H1 (cell line): ENCODE results near the gene GALNT6. TPM values are rescaled to one million over a fixed set of nuclear protein-coding genes. Genes with fewer than 3 reads are reported as not detected.

ENCODE experiments used
- CTCF ChIA-PET: fragments of 300-600 bp; sonication (Branson Sonifier 250); formaldehyde crosslinking; loops from one replicate; lab custom pipeline; 2021; ENCODE audit not compliant: partially characterized antibody; lab: Charles Lee
- POLR2A ChIA-PET: fragments of 300-600 bp; sonication (Branson Sonifier 250); formaldehyde crosslinking; loops from one replicate; lab custom pipeline; 2021; ENCODE audit warnings: inconsistent platforms; ENCODE audit not compliant: partially characterized antibody; lab: Charles Lee
- DNase-seq, 2 experiments: peaks; one replicate each; pipeline versions ENCODE4 v3.0.0 to v3.0.0-alpha.2; 2010 to 2022; ENCODE audit warnings: low spot score in 2 of 2, low read depth in 1 of 2, mixed read lengths in 1 of 2
- FAIRE-seq: peaks from 2 replicates; lab custom pipeline; 2011; peaks lifted over from hg19 to GRCh38; lab: Jason Lieb, UNC
- H2AFZ ChIP-seq: 2 replicates; pipeline ENCODE4 v1.8.1; 2012; ENCODE audit warnings: low read length, inconsistent platforms
- H2AK5ac ChIP-seq: 2 replicates; pipeline ENCODE4 v1.6.1; 2013; ENCODE audit warnings: low read depth, low read length
- H2BK120ac ChIP-seq: replicated peaks from 2 replicates; pipeline ENCODE3; 2013; ENCODE audit warnings: low read depth, low read length, inconsistent platforms
- H2BK12ac ChIP-seq: 2 replicates; pipeline ENCODE4 v1.6.1; 2013; ENCODE audit warnings: low read depth, low read length
- H2BK15ac ChIP-seq: 2 replicates; pipeline ENCODE4 v1.6.1; 2013; ENCODE audit warnings: low read length
- H2BK20ac ChIP-seq: 2 replicates; pipeline ENCODE4 v1.6.1; 2013; ENCODE audit warnings: low read length
- H2BK5ac ChIP-seq: 2 replicates; pipeline ENCODE4 v1.6.1; 2013; ENCODE audit warnings: low read depth, low read length
- H3K14ac ChIP-seq: 2 replicates; pipeline ENCODE4 v1.6.1; 2013; ENCODE audit warnings: inconsistent platforms; ENCODE audit not compliant: insufficient read length
- H3K18ac ChIP-seq: 2 replicates; pipeline ENCODE4 v1.6.1; 2013; ENCODE audit warnings: low read length; ENCODE audit errors: extremely low read depth
- H3K23ac ChIP-seq: 2 replicates; pipeline ENCODE4 v1.6.1; 2013; ENCODE audit warnings: inconsistent platforms; ENCODE audit not compliant: insufficient read length
- H3K23me2 ChIP-seq: 2 replicates; pipeline ENCODE4 v1.6.1; 2013; ENCODE audit warnings: low read depth, low read length
- H3K27ac ChIP-seq: 2 replicates; pipeline ENCODE4 v1.6.1; 2011; ENCODE audit warnings: low read depth, low read length, inconsistent platforms
- H3K27me3 ChIP-seq, 4 experiments: replicated peaks in 1 of 4; 1 replicate in 1 of 4; 2 replicates in 3 of 4; pipeline versions ENCODE4 v1.6.1 to v1.8.1; 2011 to 2013; ENCODE audit warnings: low read length in 3 of 4, mild to moderate bottlenecking in 3 of 4, inconsistent platforms in 2 of 4, mixed read lengths in 2 of 4, moderate library complexity in 1 of 4; ENCODE audit not compliant: control insufficient read depth in 3 of 4, insufficient read depth in 3 of 4; ENCODE audit errors: extremely low read depth in 1 of 4
- H3K36me3 ChIP-seq, 4 experiments: 2 replicates each; pipeline versions ENCODE4 v1.6.1 to v1.8.1; 2011 to 2013; ENCODE audit warnings: mild to moderate bottlenecking in 4 of 4, low read length in 3 of 4, moderate library complexity in 2 of 4, control low read depth in 1 of 4, inconsistent platforms in 1 of 4; ENCODE audit not compliant: insufficient read depth in 4 of 4, control insufficient read depth in 2 of 4
- H3K4ac ChIP-seq: replicated peaks from 2 replicates; pipeline ENCODE3; 2013; ENCODE audit warnings: low read length, low read depth, mixed read lengths, inconsistent platforms; ENCODE audit not compliant: insufficient read length
- H3K4me1 ChIP-seq, 4 experiments: replicated peaks in 1 of 4; 1 replicate in 1 of 4; 2 replicates in 3 of 4; pipeline versions ENCODE4 v1.6.1 to v1.8.1; 2011 to 2013; ENCODE audit warnings: low read length in 3 of 4, inconsistent platforms in 2 of 4, mixed read lengths in 1 of 4; ENCODE audit not compliant: insufficient read depth in 4 of 4, control insufficient read depth in 3 of 4
- H3K4me2 ChIP-seq, 2 experiments: 2 replicates each; pipeline versions ENCODE4 v1.6.1 to v1.8.1; 2011 to 2013; ENCODE audit warnings: low read depth in 2 of 2, low read length in 2 of 2, control low read depth in 1 of 2, inconsistent platforms in 1 of 2, mild to moderate bottlenecking in 1 of 2; ENCODE audit not compliant: insufficient read depth in 1 of 2
- H3K4me3 ChIP-seq, 4 experiments: fragments of 200-600, 300-600 bp in 1 of 4; sonication (generic), shearing (Covaris generic), sonication (Bioruptor Twin) in 1 of 4; 2 replicates each; pipeline versions ENCODE4 v1.5.1 to v1.8.1; 2011 to 2016; ENCODE audit warnings: low read length in 4 of 4, low read depth in 3 of 4, control low read depth in 2 of 4, inconsistent platforms in 2 of 4, mild to moderate bottlenecking in 2 of 4, mixed read lengths in 1 of 4, moderate library complexity in 1 of 4; ENCODE audit not compliant: insufficient read depth in 2 of 4; ENCODE audit errors: extremely low read depth in 1 of 4
- H3K56ac ChIP-seq: replicated peaks from 2 replicates; pipeline ENCODE3; 2013; ENCODE audit warnings: low read depth, mild to moderate bottlenecking, mixed read lengths, low read length, inconsistent platforms; ENCODE audit not compliant: insufficient read length
- H3K79me1 ChIP-seq: 2 replicates; pipeline ENCODE4 v1.6.1; 2013; ENCODE audit warnings: low read depth, low read length, control low read depth
- H3K79me2 ChIP-seq, 2 experiments: 2 replicates each; pipeline versions ENCODE4 v1.6.1 to v1.8.1; 2012 to 2013; ENCODE audit warnings: low read length in 2 of 2, mild to moderate bottlenecking in 2 of 2, inconsistent platforms in 1 of 2; ENCODE audit not compliant: insufficient read depth in 2 of 2, control insufficient read depth in 1 of 2
- H3K9ac ChIP-seq, 4 experiments: replicated peaks in 1 of 4; 1 replicate in 1 of 4; 2 replicates in 3 of 4; pipeline versions ENCODE4 v1.6.1 to v1.8.1; 2011 to 2013; ENCODE audit warnings: low read depth in 3 of 4, low read length in 3 of 4, control low read depth in 2 of 4, mild to moderate bottlenecking in 2 of 4, moderate library complexity in 2 of 4, inconsistent platforms in 1 of 4; ENCODE audit errors: extremely low read depth in 1 of 4
- H3K9me3 ChIP-seq, 2 experiments: 2 replicates each; pipeline versions ENCODE4 v1.6.1 to v1.8.1; 2012 to 2013; ENCODE audit warnings: mild to moderate bottlenecking in 2 of 2, moderate library complexity in 2 of 2, control low read depth in 1 of 2, inconsistent platforms in 1 of 2, low read depth in 1 of 2, low read length in 1 of 2, mixed read lengths in 1 of 2; ENCODE audit not compliant: insufficient read depth in 2 of 2
- H4K20me1 ChIP-seq, 2 experiments: replicated peaks in 1 of 2; 2 replicates each; pipeline versions ENCODE3 to v1.8.1; 2011 to 2013; ENCODE audit warnings: inconsistent platforms in 2 of 2, low read length in 2 of 2, mild to moderate bottlenecking in 1 of 2; ENCODE audit not compliant: insufficient read depth in 2 of 2, control insufficient read depth in 1 of 2
- H4K5ac ChIP-seq: 2 replicates; pipeline ENCODE4 v1.6.1; 2013; ENCODE audit warnings: low read length, low read depth, mixed read lengths, inconsistent platforms; ENCODE audit not compliant: insufficient read length
- H4K8ac ChIP-seq: 2 replicates; pipeline ENCODE4 v1.8.0; 2013; ENCODE audit warnings: mild to moderate bottlenecking, moderate library complexity, low read length, inconsistent platforms; ENCODE audit not compliant: insufficient read depth; ENCODE audit errors: extremely low read depth
- H4K91ac ChIP-seq: replicated peaks from 2 replicates; pipeline ENCODE3; 2013; ENCODE audit warnings: low read length, mixed read lengths, inconsistent platforms; ENCODE audit not compliant: insufficient read length
- WGBS, 2 experiments: shearing (Covaris generic) in 1 of 2; methylation state at CpG; one replicate each; pipeline versions ENCODE4 v1.1.6 to v1.1.7; 2013 to 2015; ENCODE audit warnings: low lambda C conversion rate in 2 of 2, mixed read lengths in 2 of 2, inconsistent platforms in 1 of 2, low coverage in 1 of 2, missing lambda C conversion rate in 1 of 2; ENCODE audit not compliant: insufficient replicate concordance in 2 of 2, insufficient coverage in 1 of 2, insufficient read length in 1 of 2; ENCODE audit errors: extremely low coverage in 1 of 2, missing lambda C conversion rate in 1 of 2; 5-methylcytosine and 5-hydroxymethylcytosine counted together
- polyA plus RNA-seq, 7 experiments: library from polyadenylated mRNA; depleted of rRNA in 3 of 7; stranded (reverse) in 5 of 7; unstranded in 2 of 7; fragments of >200 nt in 5 of 7; fragments of 200-250 nt in 2 of 7; gene quantifications; 1 replicate in 5 of 7; 2 replicates in 1 of 7; 4 replicates in 1 of 7; pipeline versions ENCODE4 v1.2.1 to v1.2.3, GENCODE V29; 2011 to 2013; ENCODE audit warnings: missing spikeins in 2 of 7, mixed read lengths in 2 of 7
- total RNA-seq: library from RNA; stranded (reverse); fragmentation: NEBNext Ultra II Directional; extraction: Animal tissue kit (Norgen Biotek cat#: 25700); gene quantifications from 2 replicates; pipeline ENCODE4 v1.2.1, GENCODE V29; 2021

The GALNT6 gene
- total and polyA plus RNA-seq, 2 of the 8 experiments (the other 6 are each of a cell fraction or from before 2014, with no cell fraction given): 5.8 to 10.7 TPM

DNA sequence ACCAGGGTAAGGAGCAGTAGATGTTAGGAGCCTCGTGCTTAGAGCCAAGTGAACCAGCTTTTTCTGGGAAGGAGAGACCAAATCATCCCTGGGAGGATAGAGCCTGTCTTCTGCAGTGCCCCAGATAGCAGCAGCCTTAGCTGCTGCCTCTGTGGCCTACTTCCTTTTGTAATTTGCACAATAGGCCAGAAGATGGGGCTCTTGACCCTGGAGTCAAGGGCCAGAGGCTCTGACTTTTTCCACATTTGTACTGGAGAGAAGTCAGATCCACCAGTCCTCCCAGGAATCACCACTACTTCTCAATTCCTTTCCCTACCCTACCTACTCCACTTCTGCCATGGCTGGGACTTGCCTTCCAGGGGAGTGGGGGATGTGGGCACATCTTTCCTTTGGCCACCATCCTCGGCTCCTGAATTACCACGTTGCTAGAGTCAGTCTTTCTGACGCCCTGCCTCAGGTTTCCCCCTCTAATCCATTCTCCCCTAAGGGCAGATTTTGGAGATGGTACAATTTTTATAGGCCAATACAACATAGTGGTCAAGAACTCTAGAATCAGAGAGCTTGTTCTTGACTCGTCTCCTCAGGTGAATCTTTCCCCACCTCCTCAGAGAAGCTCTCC, 30.2 kb upstream of the GALNT6 start:
- Histone ChIP-seq H2AK5ac (no peak overlapping the region), H3K36me3 (no peaks in the 10 kb centered on the region), H2BK12ac (no peak overlapping the region), H3K4me1 (peaks cover 0 to 16% (median 7%) of the 10 kb centered on the region in 4 experiments; a peak in 4 of 7 replicates), H2AFZ (no peak overlapping the region), H2BK20ac (no peak overlapping the region), H2BK15ac (no peak overlapping the region), H3K4ac (no peak overlapping the region), H3K18ac (no peak overlapping the region), H3K27me3 (no peaks in the 10 kb centered on the region), H4K8ac (no peak overlapping the region), H3K79me2 (no peaks in the 10 kb centered on the region), H3K4me3 (no peak overlapping the region), H4K5ac (no peak overlapping the region), H3K14ac (no peak overlapping the region), H4K20me1 (peaks cover 0 to 1% of the 10 kb centered on the region in 2 experiments), H3K9ac (no peak overlapping the region), H2BK120ac (no peak overlapping the region), H3K4me2 (no peak overlapping the region), H3K23me2 (peaks cover 3% of the 10 kb centered on the region; the same call in 1 of the 2 replicates), H4K91ac (no peak overlapping the region), H3K56ac (no peak overlapping the region), H3K79me1 (no peaks in the 10 kb centered on the region), H2BK5ac (no peak overlapping the region), H3K23ac (no peak overlapping the region), H3K27ac (no peak overlapping the region), H3K9me3 (no peaks in the 10 kb centered on the region)
- DNase-seq (peak; percentile 15 to 68), FAIRE-seq (peak; percentile 88)
- 63% methylated on average over 5 of the region's 5 CpGs; no CpG with 5 or more reads in 1 of the 2 experiments for WGBS, 2 experiments
- CTCF ChIA-PET: interaction anchor here (0.6 to 13.5 kb wide), 53 partner anchors 9 to 466 kb away, joined by 3 to 137 read pairs (median 4); partner anchors contain the start of genes ANKRD33 and GALNT6
- POLR2A ChIA-PET: interaction anchor here (0.6 to 1.6 kb wide), 5 partner anchors 10 to 249 kb away, joined by 3 to 4 read pairs (median 3); partner anchors contain the start of gene GALNT6
